ENCODE measurements around the gene GRID1.

DNA sequence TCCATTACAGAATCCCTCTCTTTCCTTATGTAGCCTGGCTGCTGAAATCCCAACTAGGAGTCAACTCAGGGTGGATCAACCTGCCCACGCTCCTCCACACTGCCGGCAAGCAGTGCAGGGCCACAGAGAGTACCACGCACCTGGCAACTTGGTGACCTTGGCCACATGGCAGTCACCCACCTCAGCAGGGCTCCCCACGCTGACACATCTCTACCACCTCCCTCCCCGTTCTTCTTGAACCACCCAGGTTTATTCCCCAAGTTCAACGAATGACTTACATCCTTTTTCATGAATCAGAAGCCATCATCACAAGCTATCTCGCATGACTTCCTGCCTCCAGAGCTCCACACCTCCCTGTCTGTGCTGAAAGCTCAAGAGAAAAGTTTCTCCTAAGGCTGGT, 153.4 kb downstream of the GRID1 start:
- TF ChIP-seq CTCF (tag by site-specific recombination; IDR thresholded peaks at IDR 0.05), result no peak
- TF ChIP-seq YY1 (tag by site-specific recombination; IDR thresholded peaks at IDR 0.05), result no peak
- no peak for TF ChIP-seq ZBTB7A (tag by site-specific recombination; IDR thresholded peaks at IDR 0.05; ENCODE audit: low read depth)
- TF ChIP-seq GLI4 (tag by site-specific recombination; IDR thresholded peaks at IDR 0.05), result no peak
- no peak for TF ChIP-seq REST (tag by site-specific recombination; IDR thresholded peaks at IDR 0.05)
- TF ChIP-seq, protein P1, sequence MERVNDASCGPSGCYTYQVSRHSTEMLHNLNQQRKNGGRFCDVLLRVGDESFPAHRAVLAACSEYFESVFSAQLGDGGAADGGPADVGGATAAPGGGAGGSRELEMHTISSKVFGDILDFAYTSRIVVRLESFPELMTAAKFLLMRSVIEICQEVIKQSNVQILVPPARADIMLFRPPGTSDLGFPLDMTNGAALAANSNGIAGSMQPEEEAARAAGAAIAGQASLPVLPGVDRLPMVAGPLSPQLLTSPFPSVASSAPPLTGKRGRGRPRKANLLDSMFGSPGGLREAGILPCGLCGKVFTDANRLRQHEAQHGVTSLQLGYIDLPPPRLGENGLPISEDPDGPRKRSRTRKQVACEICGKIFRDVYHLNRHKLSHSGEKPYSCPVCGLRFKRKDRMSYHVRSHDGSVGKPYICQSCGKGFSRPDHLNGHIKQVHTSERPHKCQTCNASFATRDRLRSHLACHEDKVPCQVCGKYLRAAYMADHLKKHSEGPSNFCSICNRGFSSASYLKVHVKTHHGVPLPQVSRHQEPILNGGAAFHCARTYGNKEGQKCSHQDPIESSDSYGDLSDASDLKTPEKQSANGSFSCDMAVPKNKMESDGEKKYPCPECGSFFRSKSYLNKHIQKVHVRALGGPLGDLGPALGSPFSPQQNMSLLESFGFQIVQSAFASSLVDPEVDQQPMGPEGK (tag by site-specific recombination; IDR thresholded peaks at IDR 0.05), result no peak
